B cell (primary cell): ENCODE results near the gene ATXN2. TPM values are rescaled to one million over a fixed set of nuclear protein-coding genes. Genes with fewer than 3 reads are reported as not detected.

Experiments
- ATAC-seq: fragments of 200-7000 bp; cut with Tn5 transposase; one replicate; pipeline ENCODE4 v1.10.0; 2021; ENCODE audit warnings: low read depth, mild to moderate bottlenecking, moderate number of reproducible peaks, moderate library complexity
- CTCF ChIA-PET: fragments of 350-600 bp; sonication (Branson Sonifier 250); formaldehyde crosslinking; loops from one replicate; lab custom pipeline; 2021; ENCODE audit warnings: antibody characterized with exemption, inconsistent platforms; lab: Charles Lee
- POLR2A ChIA-PET: fragments of 350-600 bp; sonication (Branson Sonifier 250); formaldehyde crosslinking; loops from one replicate; lab custom pipeline; 2021; ENCODE audit warnings: antibody characterized with exemption; lab: Charles Lee
- DNase-seq: peaks from one replicate; pipeline ENCODE4 v3.0.0; 2013
- H2AFZ ChIP-seq: 2 replicates; pipeline ENCODE4 v1.6.1; 2012; ENCODE audit warnings: mild to moderate bottlenecking, low read depth, low read length; ENCODE audit not compliant: insufficient read depth, poor library complexity, severe bottlenecking
- H3K27ac ChIP-seq, 2 donors: 1 replicate in 1 of 2; 2 replicates in 1 of 2; pipeline ENCODE4 v1.5.1; 2012 to 2013; ENCODE audit warnings: low read length in 2 of 2, mild to moderate bottlenecking in 2 of 2, moderate library complexity in 1 of 2
- H3K27me3 ChIP-seq, 4 experiments: fragments of 200-600 bp in 1 of 4; sonication (generic) in 1 of 4; replicated peaks in 1 of 4; 1 replicate in 2 of 4; 2 replicates in 2 of 4; pipeline versions ENCODE4 v1.6.1 to v1.7.0; 2013 to 2016; ENCODE audit warnings: low read length in 3 of 4, mild to moderate bottlenecking in 2 of 4, mixed read lengths in 1 of 4, moderate library complexity in 1 of 4; ENCODE audit not compliant: insufficient read depth in 4 of 4, control insufficient read depth in 3 of 4; ENCODE audit errors: control extremely low read depth in 1 of 4
- H3K36me3 ChIP-seq, 2 experiments: replicated peaks in 1 of 2; 1 replicate in 1 of 2; 2 replicates in 1 of 2; pipeline versions ENCODE4 v1.6.1 to v1.7.1; 2013; ENCODE audit warnings: low read length in 1 of 2; ENCODE audit not compliant: insufficient read depth in 2 of 2, control insufficient read depth in 1 of 2; ENCODE audit errors: control extremely low read depth in 1 of 2, extremely low read depth in 1 of 2
- H3K4me1 ChIP-seq, 2 donors: fragments of 200-600 bp in 1 of 2; sonication (generic) in 1 of 2; 1 replicate in 1 of 2; 2 replicates in 1 of 2; pipeline versions ENCODE4 v1.5.1 to v1.6.1; 2013 to 2017; ENCODE audit warnings: low read length in 2 of 2; ENCODE audit not compliant: control insufficient read depth in 2 of 2, insufficient read depth in 2 of 2
- H3K4me2 ChIP-seq: replicated peaks from 2 replicates; pipeline ENCODE3; 2012; ENCODE audit warnings: mild to moderate bottlenecking, low read depth, low read length; ENCODE audit not compliant: poor library complexity, severe bottlenecking
- H3K4me3 ChIP-seq, 5 experiments: fragments of 200-600 bp in 1 of 5; sonication (generic) in 1 of 5; 1 replicate in 3 of 5; 2 replicates in 2 of 5; pipeline versions ENCODE4 v1.5.1 to v1.7.0; 2011 to 2016; ENCODE audit warnings: low read length in 4 of 5, mild to moderate bottlenecking in 4 of 5, low read depth in 2 of 5, control low read depth in 1 of 5, moderate library complexity in 1 of 5; ENCODE audit not compliant: insufficient read depth in 1 of 5; ENCODE audit errors: control extremely low read depth in 1 of 5, extremely low read depth in 1 of 5
- H3K79me2 ChIP-seq: fragments of 200-600 bp; sonication (generic); one replicate; pipeline ENCODE4 v1.6.0; 2016; ENCODE audit warnings: low read length; ENCODE audit not compliant: control insufficient read depth, insufficient read depth
- H3K9ac ChIP-seq: fragments of 200-600 bp; sonication (generic); 2 replicates; pipeline ENCODE4 v1.6.1; 2017; ENCODE audit warnings: mild to moderate bottlenecking, low read length, moderate library complexity
- H3K9me3 ChIP-seq, 3 donors: one replicate each; pipeline versions ENCODE4 v1.6.1 to v1.7.1; 2013; ENCODE audit warnings: low read length in 2 of 3; ENCODE audit not compliant: control insufficient read depth in 2 of 3, insufficient read depth in 1 of 3; ENCODE audit errors: control extremely low read depth in 1 of 3
- H4K20me1 ChIP-seq: 2 replicates; pipeline ENCODE4 v1.6.0; 2012; ENCODE audit warnings: mild to moderate bottlenecking, low read length; ENCODE audit not compliant: insufficient read depth, control insufficient read depth, poor library complexity, severe bottlenecking
- H3K27ac Mint-ChIP-seq: one replicate; pipeline ENCODE4 v1.8.0; 2021; ENCODE audit warnings: mixed read lengths
- H3K27me3 Mint-ChIP-seq: one replicate; pipeline ENCODE4 v1.8.0; 2021; ENCODE audit warnings: mixed read lengths
- H3K4me1 Mint-ChIP-seq: one replicate; pipeline ENCODE4 v1.8.0; 2021; ENCODE audit warnings: mixed read lengths
- H3K4me3 Mint-ChIP-seq: one replicate; pipeline ENCODE4 v1.8.0; 2021; ENCODE audit warnings: mixed read lengths
- H3K9me3 Mint-ChIP-seq: one replicate; pipeline ENCODE4 v1.8.0; 2022; ENCODE audit warnings: mixed read lengths; ENCODE audit not compliant: insufficient read depth
- CTCF ChIP-seq: fragments of 200-600 bp; IDR thresholded peaks from one replicate; pipeline ENCODE4 v1.8.0; 2022; ENCODE audit warnings: antibody characterized with exemption, mild to moderate bottlenecking
- EZH2 ChIP-seq: IDR thresholded peaks from 2 replicates; pipeline ENCODE4 v1.6.1; 2012; ENCODE audit warnings: borderline replicate concordance, low read depth, mild to moderate bottlenecking, moderate library complexity, low read length; ENCODE audit not compliant: insufficient read depth, poor library complexity, severe bottlenecking
- WGBS: methylation state at CpG from one replicate; pipeline ENCODE4 v1.1.5; 2013; ENCODE audit warnings: missing lambda C conversion rate; ENCODE audit not compliant: insufficient coverage; 5-methylcytosine and 5-hydroxymethylcytosine counted together
- intact Hi-C: fragments of 100-400 bp; cut with micrococcal nuclease; formaldehyde crosslinking; loops from one replicate; pipeline ENCODE4 v1.10.0; 2022
- polyA plus RNA-seq: library from polyadenylated mRNA; depleted of rRNA; stranded (reverse); fragments of >200 nt; gene quantifications from 2 replicates; pipeline ENCODE4 v1.2.3, GENCODE V29; 2012
- total RNA-seq, 2 donors: library from RNA; stranded (reverse); fragments of 120-200 nt in 1 of 2; gene quantifications; 1 replicate in 1 of 2; 2 replicates in 1 of 2; pipeline versions ENCODE4 v1.2.3 to v1.2.4, GENCODE V29; 2013 to 2022

Gene ATXN2
- total and polyA plus RNA-seq, 2 donors (not counting 1 experiment from before 2014, with no cell fraction given), result 28.2 to 83.8 TPM

- peaks cover 98% of the 10 kb centered on the region for H3K79me2 ChIP-seq
- H3K9me3 ChIP-seq, result no peaks in the 10 kb centered on the region
- WGBS, result 0% methylated on average over 12 of the region's 18 CpGs
- H3K27ac ChIP-seq, result peak overlapping the region; percentile 96 to 97
- H3K4me1 Mint-ChIP-seq, result peaks cover 90% of the 10 kb centered on the region
- TF ChIP-seq EZH2 (no peak), CTCF (no peak)
- H3K4me1 ChIP-seq, result peaks cover 88 to 98% of the 10 kb centered on the region in 2 donors
- no peaks in the 10 kb centered on the region for H3K9me3 Mint-ChIP-seq
- POLR2A ChIA-PET, result interaction anchor here (1.0 to 2.8 kb wide), 7 partner anchors 10 to 79 kb away, joined by 3 to 42 read pairs (median 5); no protein-coding TSS in a partner anchor
- peak overlapping the region; percentile 92 for H3K4me3 Mint-ChIP-seq
- H4K20me1 ChIP-seq, result peaks cover 25% of the 10 kb centered on the region
- no peaks in the 10 kb centered on the region for H3K27me3 Mint-ChIP-seq
- peak overlapping the region; percentile 5 to 65 (median 43) for H3K4me3 ChIP-seq
- no peaks in the 10 kb centered on the region for H3K27me3 ChIP-seq
- H3K36me3 ChIP-seq, result peaks cover 0 to under 1% of the 10 kb centered on the region in 2 experiments
- H3K9ac ChIP-seq, result peak overlapping the region; percentile 63
- CTCF ChIA-PET, result interaction anchor here (0.8 to 42.0 kb wide), 8 partner anchors 8 to 93 kb away, joined by 3 to 1472 read pairs (median 6); partner anchors contain the start of gene SH2B3
- peak overlapping the region; percentile 99 for H3K27ac Mint-ChIP-seq
- peak overlapping the region; percentile 11 for H2AFZ ChIP-seq
- H3K4me2 ChIP-seq, result peak overlapping the region; percentile 83
- ATAC-seq (peak; percentile 76), DNase-seq (peak; percentile 92)
- intact Hi-C loops, result loop anchor here (1.0 to 10.0 kb wide), 4 partner anchors 10 to 1770 kb away; partner anchors contain the start of gene SH2B3
Observed at GRCh38 chr12:111434680-111435338, 164.3 kb downstream of the ATXN2 start.

DNA sequence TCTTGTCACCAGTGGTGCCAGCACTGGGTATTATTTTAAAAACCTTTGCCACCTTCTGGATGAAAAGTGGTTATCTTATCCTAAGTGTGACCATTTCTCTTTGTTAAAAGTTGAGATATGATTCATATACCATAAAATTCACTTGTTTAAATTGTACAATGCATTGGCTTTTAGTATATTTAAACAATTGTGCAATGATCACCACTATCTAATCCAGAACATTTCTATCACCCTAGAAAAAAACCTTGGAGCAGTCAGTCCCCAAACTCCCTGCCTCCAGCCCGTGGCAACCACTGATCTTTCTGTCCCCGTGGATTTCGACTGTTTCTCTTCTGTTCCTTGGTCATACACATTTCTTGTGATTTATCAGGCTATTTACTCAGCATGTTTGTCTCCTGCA lies 165.1 kb downstream of the ATXN2 start:
- Mint-ChIP-seq H3K4me1 (peaks cover 95% of the 10 kb centered on the region), H3K4me3 (peak overlapping the region; percentile 92), H3K27me3 (no peaks in the 10 kb centered on the region), H3K27ac (peak overlapping the region; percentile 99), H3K9me3 (no peaks in the 10 kb centered on the region)
- H3K36me3 ChIP-seq, result no peaks in the 10 kb centered on the region
- peaks cover 96 to 100% of the 10 kb centered on the region in 2 donors for H3K4me1 ChIP-seq
- no peak for DNase-seq
- ChIA-PET CTCF (interaction anchor here (0.6 to 42.0 kb wide), 6 partner anchors 8 to 99 kb away, joined by 3 to 1472 read pairs (median 34); partner anchors contain the start of gene SH2B3), POLR2A (interaction anchor here (0.7 to 2.8 kb wide), 5 partner anchors 11 to 78 kb away, joined by 3 to 42 read pairs (median 7); no protein-coding TSS in a partner anchor)
- no peaks in the 10 kb centered on the region for H3K9me3 ChIP-seq
- intact Hi-C loops, result loop anchor here (2.0 to 10.0 kb wide), 2 partner anchors 17 to 1771 kb away; no protein-coding TSS in a partner anchor
- H3K9ac ChIP-seq, result peak overlapping the region; percentile 63
- peaks cover 23% of the 10 kb centered on the region for H4K20me1 ChIP-seq
- H3K27ac ChIP-seq, result peak overlapping the region; percentile 96 to 97
- 45% methylated on average over 3 of the region's 3 CpGs for WGBS
- H3K79me2 ChIP-seq, result peaks cover 98% of the 10 kb centered on the region
- H2AFZ ChIP-seq, result no peak overlapping the region
- TF ChIP-seq CTCF (no peak), EZH2 (no peak)
- H3K27me3 ChIP-seq, result no peaks in the 10 kb centered on the region
- peak overlapping the region; percentile 83 for H3K4me2 ChIP-seq
- ATAC-seq, result no peak
- peak overlapping the region in 4 of 5 experiments; percentile 5 to 65 (median 44) for H3K4me3 ChIP-seq
